OCI-LY1 (cell line): ENCODE data around the gene ATXN7.

Experiments
- H2AFZ ChIP-seq: fragments of 200-600 bp; sonication (generic), shearing (Covaris generic); 2 replicates; pipeline ENCODE4 v1.6.0; 2014; ENCODE audit warnings: antibody characterized with exemption, mild to moderate bottlenecking, low read length
- H3F3A ChIP-seq: fragments of 200-600 bp; sonication (generic), shearing (Covaris generic); 2 replicates; pipeline ENCODE4 v1.6.0; 2014; ENCODE audit warnings: mild to moderate bottlenecking, antibody characterized with exemption, low read length, moderate library complexity; ENCODE audit not compliant: insufficient read depth
- H3K27ac ChIP-seq: fragments of 200-600 bp; sonication (generic); 2 replicates; pipeline ENCODE4 v1.5.1; 2014; ENCODE audit warnings: low read length, mixed run types, mild to moderate bottlenecking, low read depth; ENCODE audit not compliant: poor library complexity, severe bottlenecking
- H3K27me3 ChIP-seq: fragments of 200-600 bp; sonication (generic); 2 replicates; pipeline ENCODE4 v1.6.0; 2014; ENCODE audit warnings: antibody characterized with exemption, mild to moderate bottlenecking, low read length, moderate library complexity; ENCODE audit not compliant: insufficient read depth
- H3K36me3 ChIP-seq: fragments of 200-600 bp; sonication (generic); 2 replicates; pipeline ENCODE4 v1.6.1; 2014; ENCODE audit warnings: mild to moderate bottlenecking, antibody characterized with exemption, low read length, moderate library complexity, mixed read lengths; ENCODE audit not compliant: insufficient read depth
- H3K4me1 ChIP-seq: fragments of 200-600 bp; sonication (generic); 2 replicates; pipeline ENCODE4 v1.5.1; 2014; ENCODE audit warnings: mild to moderate bottlenecking, low read length, moderate library complexity; ENCODE audit not compliant: insufficient read depth, severe bottlenecking
- H3K4me2 ChIP-seq: fragments of 200-600 bp; sonication (generic), shearing (Covaris generic); 2 replicates; pipeline ENCODE4 v1.6.1; 2014; ENCODE audit warnings: low read length
- H3K4me3 ChIP-seq: fragments of 200-600 bp; sonication (generic); 2 replicates; pipeline ENCODE4 v1.5.1; 2014; ENCODE audit warnings: low read length, low read depth, mild to moderate bottlenecking, mixed read lengths; ENCODE audit not compliant: poor library complexity, severe bottlenecking
- H3K79me2 ChIP-seq: fragments of 200-600 bp; shearing (Covaris generic); 2 replicates; pipeline ENCODE4 v1.6.1; 2016; ENCODE audit warnings: mixed run types, low read length, mixed read lengths; ENCODE audit not compliant: insufficient read depth
- H3K9ac ChIP-seq: fragments of 200-600 bp; sonication (generic), shearing (Covaris generic); 2 replicates; pipeline ENCODE4 v1.6.1; 2014; ENCODE audit warnings: mild to moderate bottlenecking, low read length, mixed read lengths
- H3K9me2 ChIP-seq: fragments of 200-600 bp; sonication (generic), shearing (Covaris generic); 2 replicates; pipeline ENCODE4 v1.6.1; 2014; ENCODE audit warnings: low read depth, mild to moderate bottlenecking, low read length, mixed read lengths
- H3K9me3 ChIP-seq: fragments of 200-600 bp; shearing (Covaris generic); 2 replicates; pipeline ENCODE4 v1.6.1; 2014; ENCODE audit warnings: low read length, mixed read lengths
- H4K20me1 ChIP-seq: fragments of 200-600 bp; sonication (generic), shearing (Covaris generic); 2 replicates; pipeline ENCODE4 v1.6.0; 2016; ENCODE audit warnings: mild to moderate bottlenecking, low read length; ENCODE audit not compliant: insufficient read depth
- EZH2 ChIP-seq: fragments of 200-600 bp; sonication (generic), shearing (Covaris generic); IDR thresholded peaks from 2 replicates; pipeline ENCODE4 v1.8.0; 2017; ENCODE audit warnings: borderline replicate concordance, mixed run types, mild to moderate bottlenecking, antibody characterized with exemption, low read length, moderate library complexity, mixed read lengths
- TF ChIP-seq, protein P1 (sequence below): fragments of 200-600 bp; sonication (generic), shearing (Covaris generic); IDR thresholded peaks from 2 replicates; pipeline ENCODE4 v1.5.1; 2017; ENCODE audit warnings: mild to moderate bottlenecking, antibody characterized with exemption, low read length, moderate library complexity, mixed read lengths

Gene ATXN7

GRCh38 chr3:63830526-63830925, 33.1 kb upstream of the ATXN7 start:
- H3K4me3 ChIP-seq = no peak overlapping the region
- H2AFZ ChIP-seq = no peak overlapping the region
- H3K9ac ChIP-seq = no peak overlapping the region
- no peak overlapping the region for H3K4me2 ChIP-seq
- TF ChIP-seq, protein P1, sequence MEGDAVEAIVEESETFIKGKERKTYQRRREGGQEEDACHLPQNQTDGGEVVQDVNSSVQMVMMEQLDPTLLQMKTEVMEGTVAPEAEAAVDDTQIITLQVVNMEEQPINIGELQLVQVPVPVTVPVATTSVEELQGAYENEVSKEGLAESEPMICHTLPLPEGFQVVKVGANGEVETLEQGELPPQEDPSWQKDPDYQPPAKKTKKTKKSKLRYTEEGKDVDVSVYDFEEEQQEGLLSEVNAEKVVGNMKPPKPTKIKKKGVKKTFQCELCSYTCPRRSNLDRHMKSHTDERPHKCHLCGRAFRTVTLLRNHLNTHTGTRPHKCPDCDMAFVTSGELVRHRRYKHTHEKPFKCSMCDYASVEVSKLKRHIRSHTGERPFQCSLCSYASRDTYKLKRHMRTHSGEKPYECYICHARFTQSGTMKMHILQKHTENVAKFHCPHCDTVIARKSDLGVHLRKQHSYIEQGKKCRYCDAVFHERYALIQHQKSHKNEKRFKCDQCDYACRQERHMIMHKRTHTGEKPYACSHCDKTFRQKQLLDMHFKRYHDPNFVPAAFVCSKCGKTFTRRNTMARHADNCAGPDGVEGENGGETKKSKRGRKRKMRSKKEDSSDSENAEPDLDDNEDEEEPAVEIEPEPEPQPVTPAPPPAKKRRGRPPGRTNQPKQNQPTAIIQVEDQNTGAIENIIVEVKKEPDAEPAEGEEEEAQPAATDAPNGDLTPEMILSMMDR = no peak
- no peak for TF ChIP-seq EZH2
- H3K27ac ChIP-seq = no peak overlapping the region
- H4K20me1 ChIP-seq = no peaks in the 10 kb centered on the region
- H3K9me2 ChIP-seq = no peaks in the 10 kb centered on the region
- H3F3A ChIP-seq = no peaks in the 10 kb centered on the region
- peaks cover 62% of the 10 kb centered on the region for H3K36me3 ChIP-seq
- no peaks in the 10 kb centered on the region for H3K79me2 ChIP-seq
- no peaks in the 10 kb centered on the region for H3K9me3 ChIP-seq
- H3K4me1 ChIP-seq = no peaks in the 10 kb centered on the region
- no peaks in the 10 kb centered on the region for H3K27me3 ChIP-seq

- Histone ChIP-seq H2AFZ (no peak overlapping the region), H3K27me3 (no peaks in the 10 kb centered on the region), H3K9me3 (no peaks in the 10 kb centered on the region), H4K20me1 (no peaks in the 10 kb centered on the region), H3K4me3 (no peak overlapping the region), H3K9ac (no peak overlapping the region), H3F3A (no peaks in the 10 kb centered on the region), H3K79me2 (no peaks in the 10 kb centered on the region), H3K4me1 (no peaks in the 10 kb centered on the region), H3K27ac (no peak overlapping the region), H3K4me2 (no peak overlapping the region), H3K36me3 (peaks cover 77% of the 10 kb centered on the region), H3K9me2 (no peaks in the 10 kb centered on the region)
- TF ChIP-seq, protein P1 = no peak
- no peak for TF ChIP-seq EZH2
Observed at GRCh38 chr3:63832395-63832794, 31.3 kb upstream of the ATXN7 start.

- no peaks in the 10 kb centered on the region for H3K9me3 ChIP-seq
- no peak overlapping the region for H3K4me2 ChIP-seq
- peaks cover 11% of the 10 kb centered on the region for H3K36me3 ChIP-seq
- H3K4me3 ChIP-seq = no peak overlapping the region
- H4K20me1 ChIP-seq = no peaks in the 10 kb centered on the region
- no peak overlapping the region for H3K27ac ChIP-seq
- TF ChIP-seq, protein P1 = no peak
- no peak for TF ChIP-seq EZH2
- H3K9ac ChIP-seq = no peak overlapping the region
- H3K4me1 ChIP-seq = no peaks in the 10 kb centered on the region
- no peaks in the 10 kb centered on the region for H3K27me3 ChIP-seq
- H3K79me2 ChIP-seq = peaks cover 8% of the 10 kb centered on the region; the same call in 1 of the 2 replicates
- no peak overlapping the region for H2AFZ ChIP-seq
- no peaks in the 10 kb centered on the region for H3F3A ChIP-seq
- H3K9me2 ChIP-seq = no peaks in the 10 kb centered on the region
Observed at GRCh38 chr3:63841704-63842103, 22.0 kb upstream of the ATXN7 start.
